Activated CD4-positive, alpha-beta T cell treated with anti-CD3 and anti-CD28 coated beads for 1 hour (primary cell): Measurements from ENCODE around the gene ODF2L.

Experiments
- DNase-seq: peaks from one replicate; pipeline ENCODE4 v3.0.0-alpha.2; 2020

ODF2L gene, protein sequence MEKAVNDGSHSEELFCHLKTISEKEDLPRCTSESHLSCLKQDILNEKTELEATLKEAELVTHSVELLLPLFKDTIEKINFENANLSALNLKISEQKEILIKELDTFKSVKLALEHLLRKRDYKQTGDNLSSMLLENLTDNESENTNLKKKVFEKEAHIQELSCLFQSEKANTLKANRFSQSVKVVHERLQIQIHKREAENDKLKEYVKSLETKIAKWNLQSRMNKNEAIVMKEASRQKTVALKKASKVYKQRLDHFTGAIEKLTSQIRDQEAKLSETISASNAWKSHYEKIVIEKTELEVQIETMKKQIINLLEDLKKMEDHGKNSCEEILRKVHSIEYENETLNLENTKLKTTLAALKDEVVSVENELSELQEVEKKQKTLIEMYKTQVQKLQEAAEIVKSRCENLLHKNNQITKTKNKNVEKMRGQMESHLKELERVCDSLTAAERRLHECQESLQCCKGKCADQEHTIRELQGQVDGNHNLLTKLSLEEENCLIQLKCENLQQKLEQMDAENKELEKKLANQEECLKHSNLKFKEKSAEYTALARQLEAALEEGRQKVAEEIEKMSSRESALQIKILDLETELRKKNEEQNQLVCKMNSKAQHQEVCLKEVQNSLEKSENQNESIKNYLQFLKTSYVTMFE

DNA sequence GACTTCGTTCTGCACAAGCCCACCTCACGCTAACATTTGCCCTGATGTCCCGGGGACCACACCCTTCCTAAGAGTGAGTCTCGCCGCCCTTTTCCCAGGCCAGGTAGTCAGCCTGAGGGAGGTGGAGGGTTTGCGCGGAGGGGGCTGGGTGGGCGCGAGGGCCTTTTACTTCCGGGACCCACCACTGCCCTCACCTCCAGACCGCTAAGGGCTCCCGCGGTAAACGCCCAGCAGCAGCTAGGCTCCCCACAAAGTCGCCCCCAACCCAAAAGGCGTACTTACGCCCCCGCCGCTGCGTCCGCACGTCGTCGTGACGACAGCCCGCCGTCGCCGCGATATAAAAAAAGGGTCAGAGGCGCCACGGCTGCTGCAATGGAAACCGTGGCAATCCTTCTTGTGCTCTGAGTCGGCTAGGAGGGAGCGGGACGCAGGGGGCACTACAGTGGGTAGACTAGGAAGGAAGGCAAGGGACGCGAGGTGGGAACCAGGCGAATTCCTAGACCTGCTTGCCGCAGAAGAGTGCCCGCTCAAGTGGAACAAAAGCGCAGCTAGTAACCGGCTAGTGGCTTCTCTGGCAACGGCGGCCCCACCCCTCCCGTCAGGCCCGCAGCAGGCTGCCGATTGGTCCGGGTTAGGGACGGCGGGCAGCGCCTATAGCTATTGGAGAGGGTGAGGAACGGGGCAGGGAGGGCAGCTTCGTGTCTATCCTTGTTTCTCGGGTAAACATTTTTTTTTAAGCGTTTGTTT lies at the start of gene ODF2L:
Gene ODF2L, minus strand, starts transcription at position 573 of the 747 bp plus-strand sequence. CDS start 9,296 bp downstream, outside the sequence.
- peak; percentile 79 for DNase-seq

- no peak for DNase-seq
These were observed 49.8 kb upstream of the ODF2L start for GRCh38 chr1:86445919-86446318.

- no peak for DNase-seq
These were observed 45.9 kb upstream of the ODF2L start for GRCh38 chr1:86441997-86442396.

DNA sequence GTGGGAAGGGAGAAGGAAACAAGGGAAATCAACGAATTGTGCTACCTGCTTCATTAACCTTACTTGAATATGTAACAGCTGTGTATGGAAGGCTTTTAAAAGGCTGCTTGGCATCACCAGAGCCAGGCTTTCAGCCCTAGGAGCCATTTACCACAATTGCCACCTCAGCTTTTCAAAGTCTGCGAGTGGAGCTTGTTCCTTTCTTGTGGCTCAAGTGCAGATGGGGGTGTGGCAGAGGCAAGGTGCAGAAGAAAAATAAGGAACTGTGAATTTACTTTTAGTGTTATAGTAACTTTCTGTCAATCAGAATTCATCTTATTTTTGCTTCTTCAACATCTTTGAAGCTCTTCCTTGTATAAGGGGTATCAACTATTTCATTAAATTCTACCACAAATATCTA lies 45.5 kb upstream of the ODF2L start:
- peak; percentile 8 for DNase-seq

DNA sequence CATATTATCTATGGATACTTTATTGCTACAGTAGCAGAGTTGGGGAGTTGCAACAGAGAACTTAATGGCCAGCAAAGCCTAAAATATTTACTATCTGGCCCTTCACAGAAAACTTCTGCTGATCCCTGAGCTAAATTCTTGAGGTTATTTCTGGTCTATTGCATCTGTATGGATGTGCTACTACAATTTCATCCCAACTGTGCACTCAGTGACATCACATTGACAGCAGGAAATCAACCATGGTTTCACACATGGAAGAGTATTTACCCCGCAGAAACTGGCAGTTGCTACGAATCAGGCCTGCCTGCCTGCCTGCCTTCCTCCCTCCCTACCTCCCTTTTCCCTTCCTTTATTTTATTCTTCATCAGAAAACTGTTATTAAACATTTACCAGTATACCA lies 39.9 kb upstream of the ODF2L start:
- no peak for DNase-seq

GRCh38 chr1:86435327-86435726 lies 39.2 kb upstream of the ODF2L start:
- DNase-seq = no peak

- no peak for DNase-seq
These were observed 37.9 kb upstream of the ODF2L start for GRCh38 chr1:86434059-86434458.

DNA sequence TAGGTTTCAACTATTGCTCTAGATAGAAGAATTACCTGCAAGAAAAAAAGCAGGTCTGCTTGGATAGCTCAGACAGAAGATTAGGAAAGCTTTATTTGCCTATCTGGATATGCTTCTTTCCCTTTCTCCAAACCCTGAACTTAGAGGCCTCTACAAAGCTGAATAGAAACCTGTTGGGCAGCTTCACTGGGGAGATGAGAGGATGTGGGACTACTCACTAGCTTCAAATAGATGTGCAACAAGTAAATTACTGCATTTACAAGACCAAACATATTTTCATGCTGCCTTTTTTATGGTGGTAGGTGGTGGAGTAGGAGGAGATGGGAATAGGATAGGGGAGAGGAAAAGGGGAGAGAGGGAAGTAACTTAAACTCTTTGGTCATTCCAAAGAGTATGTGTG lies 34.3 kb upstream of the ODF2L start:
- no peak for DNase-seq

DNA sequence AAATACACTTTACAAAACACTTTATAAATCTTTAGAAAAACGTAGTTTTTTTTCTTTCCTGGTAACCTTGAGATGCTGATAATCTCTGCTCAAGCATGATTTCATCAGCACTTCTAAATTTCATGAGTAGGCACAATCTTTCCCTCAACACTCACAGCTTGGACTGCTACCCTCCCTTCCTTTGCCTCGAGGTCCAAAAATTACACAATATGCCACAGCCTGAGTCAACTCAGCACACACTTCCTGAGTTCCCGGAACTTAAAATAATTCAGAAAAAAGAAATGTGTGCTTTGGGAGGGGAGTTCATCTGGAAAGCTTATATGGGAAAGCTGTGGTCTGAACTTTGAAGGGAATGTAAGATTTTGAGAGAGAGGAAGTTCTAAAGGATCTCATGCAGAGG lies 33.7 kb upstream of the ODF2L start:
- no peak for DNase-seq

DNA sequence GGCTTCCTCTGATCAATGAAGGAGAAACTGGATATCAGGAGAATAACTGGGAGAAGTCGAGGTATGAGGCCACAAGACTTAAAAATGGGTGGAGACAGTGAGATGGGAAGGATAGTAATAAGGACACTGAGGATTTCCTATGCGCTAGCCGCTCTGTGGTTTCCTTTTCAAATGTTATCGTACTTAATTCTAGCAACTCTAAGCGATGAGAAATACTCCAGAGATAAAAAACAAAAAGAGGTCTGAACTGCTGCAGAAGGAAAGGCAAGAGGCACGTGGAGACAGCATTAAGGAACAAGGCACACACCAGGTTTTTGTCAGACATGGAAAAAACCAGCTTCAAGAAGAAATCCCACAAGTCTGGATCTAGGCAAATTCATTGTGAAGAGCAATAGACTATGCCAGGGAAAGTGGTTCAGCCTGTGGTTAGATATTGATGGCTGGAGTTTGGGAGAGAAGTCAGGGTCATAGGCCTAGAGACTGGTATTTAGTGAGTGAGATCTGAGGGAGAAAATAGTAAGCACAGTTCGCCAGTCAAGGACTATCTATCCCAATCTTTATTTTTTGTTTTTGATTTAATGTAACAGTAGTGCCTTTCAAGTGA lies 33.1 kb upstream of the ODF2L start:
- DNase-seq = no peak

DNA sequence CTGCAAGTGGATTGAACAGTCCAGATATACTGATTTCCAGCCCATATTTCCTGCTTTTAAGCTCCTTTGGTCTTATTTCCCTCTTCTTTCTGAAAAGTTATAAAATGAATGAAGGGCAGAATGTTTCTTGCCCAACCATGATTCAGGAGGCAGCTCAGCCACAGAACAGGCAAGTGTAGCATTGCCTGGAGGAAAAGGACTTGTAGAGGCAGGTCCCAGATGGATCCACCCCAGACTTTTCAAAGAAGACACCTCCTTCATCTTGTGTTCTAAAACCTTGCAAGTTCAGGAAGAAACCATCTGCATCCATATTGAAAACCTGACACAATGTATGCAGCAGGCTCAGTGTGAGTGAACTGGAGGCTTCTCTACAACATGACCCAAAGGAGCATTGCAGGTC lies 27.8 kb upstream of the ODF2L start, which contains the start of gene CLCA2:
Gene CLCA2, plus strand, starts transcription at position 299 of the 400 bp plus-strand sequence. Its CDS starts 77 bp downstream, at position 376.
- DNase-seq = no peak

- DNase-seq = no peak
These were observed 27.4 kb upstream of the ODF2L start for GRCh38 chr1:86423473-86423872.

GRCh38 chr1:86421601-86422280 lies 25.6 kb upstream of the ODF2L start:
- no peak for DNase-seq

DNA sequence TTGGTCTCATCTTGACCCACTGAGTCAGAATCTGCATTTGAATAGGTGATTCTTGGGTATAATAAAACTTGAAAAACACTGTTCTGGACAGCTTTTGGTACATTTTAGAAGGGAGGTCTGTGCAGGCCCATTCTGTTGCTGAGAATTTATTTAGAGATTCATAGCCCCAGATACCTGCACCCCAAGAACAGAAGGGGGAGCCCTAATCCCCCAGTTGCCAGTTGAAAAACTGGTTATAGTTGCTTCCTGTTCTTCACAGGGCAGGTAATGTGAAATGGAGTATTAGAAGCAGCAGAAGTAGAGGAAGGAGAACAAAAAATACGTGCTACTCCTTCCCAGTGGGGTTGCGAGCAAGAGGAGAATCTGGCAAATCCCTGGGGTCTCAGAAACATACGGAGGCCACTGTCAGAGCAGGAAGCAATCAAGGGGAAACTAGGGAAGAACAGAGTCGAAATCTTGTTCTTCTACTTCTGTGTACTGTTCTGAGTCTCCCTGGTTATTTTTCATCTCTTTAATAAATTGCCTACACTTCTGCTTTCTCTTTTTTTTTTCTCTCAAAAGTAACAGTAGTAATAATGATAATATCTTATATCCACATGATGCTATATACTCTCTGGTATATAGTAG lies 23.3 kb upstream of the ODF2L start:
- DNase-seq = no peak

GRCh38 chr1:86416343-86416742 lies 20.2 kb upstream of the ODF2L start:
- no peak for DNase-seq

DNA sequence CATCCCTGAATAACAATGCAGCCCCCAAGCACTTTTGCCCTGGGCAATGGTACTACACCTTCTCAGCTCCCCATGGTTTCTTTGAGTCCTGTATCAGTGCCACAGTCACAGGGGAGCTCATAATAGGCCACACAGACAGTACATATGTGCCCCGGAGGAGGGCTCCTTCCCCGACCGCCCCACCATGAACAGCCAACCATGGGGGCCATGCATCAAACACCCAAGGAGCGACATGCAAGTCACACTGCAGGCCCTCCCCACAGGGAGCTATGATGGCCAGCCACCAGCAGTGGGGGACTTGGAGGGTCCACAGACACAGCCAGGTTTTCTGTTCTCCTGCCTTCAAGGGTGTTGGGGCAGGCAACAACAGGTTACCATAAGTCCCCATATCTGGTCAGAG lies 14.8 kb upstream of the ODF2L start:
- DNase-seq = no peak

GRCh38 chr1:86409416-86410021 lies 13.4 kb upstream of the ODF2L start:
- DNase-seq = no peak

GRCh38 chr1:86396498-86396890 lies 371 bp upstream of the ODF2L start:
- DNase-seq = no peak

DNA sequence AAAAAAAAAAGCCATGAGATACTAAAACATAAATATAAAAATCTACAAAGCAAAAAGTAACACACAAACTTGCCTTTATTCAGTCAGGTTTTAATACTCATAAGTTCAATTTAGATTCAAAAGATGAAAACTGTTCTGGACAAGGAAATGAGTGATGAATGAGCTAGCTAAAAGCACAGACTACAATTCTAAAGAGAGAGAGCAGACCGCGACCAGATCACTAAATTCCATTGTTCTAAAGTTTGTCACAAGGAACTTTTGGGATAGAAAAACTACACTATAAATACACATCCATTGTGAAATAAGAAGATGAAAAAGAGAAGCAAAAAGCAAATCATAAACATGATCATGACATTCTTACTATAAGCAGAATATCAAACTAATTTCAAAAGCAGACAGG lies 1.7 kb downstream of the ODF2L start:
- no peak for DNase-seq

DNA sequence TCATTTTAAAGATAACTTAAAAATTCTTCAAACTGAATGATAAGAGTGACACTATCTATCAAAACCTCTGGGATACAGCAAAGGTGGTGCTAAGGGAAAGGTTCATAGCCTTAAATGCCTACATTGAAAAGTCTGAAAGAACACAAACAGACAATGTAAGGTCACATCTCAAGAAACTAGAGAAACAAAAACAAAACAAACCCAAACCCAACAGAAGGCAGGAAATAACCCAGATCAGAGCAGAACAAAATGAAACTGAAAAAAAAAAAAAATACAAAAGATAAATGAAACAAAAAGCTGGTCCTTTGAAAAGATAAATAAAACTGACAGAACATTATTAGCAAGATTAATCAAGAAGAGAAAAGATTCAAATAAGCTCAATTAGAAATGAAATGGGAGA lies 6.8 kb downstream of the ODF2L start:
- DNase-seq = no peak

- no peak for DNase-seq
These were observed 7.3 kb downstream of the ODF2L start for GRCh38 chr1:86388777-86389176.
